Measurements from ENCODE around the gene KRT5.
A peak's percentile ranks its signal among the peaks of the same experiment; 100 is the strongest.

Gene KRT5

GRCh38 chr12:52543985-52544883 is 24.0 kb upstream of the KRT5 start:
- Mint-ChIP-seq H3K27me3 (peaks cover 9 to 21% of the 10 kb centered on the region in 2 donors), H3K36me3 (no peaks in the 10 kb centered on the region)

GRCh38 chr12:52542785-52543318 is 22.7 kb upstream of the KRT5 start:
- Mint-ChIP-seq H3K4me3 (no peak overlapping the region), H3K27me3 (peaks cover 11 to 17% of the 10 kb centered on the region in 2 donors), H3K9me3 (no peaks in the 10 kb centered on the region), H3K4me1 (no peaks in the 10 kb centered on the region), H3K36me3 (no peaks in the 10 kb centered on the region), H3K27ac (no peak overlapping the region)
- DNase-seq, result no peak
- no peak for ATAC-seq (replicated peaks)

More at GRCh38 chr12:52543985-52544883, 24.0 kb upstream of the KRT5 start:
- no peak overlapping the region for H3K27ac Mint-ChIP-seq
- no peaks in the 10 kb centered on the region for H3K9me3 Mint-ChIP-seq
- ATAC-seq (replicated peaks) (no peak), DNase-seq (no peak)
- H3K4me3 Mint-ChIP-seq, result no peak overlapping the region
- H3K4me1 Mint-ChIP-seq, result no peaks in the 10 kb centered on the region

- no peaks in the 10 kb centered on the region for H3K36me3 Mint-ChIP-seq
Measured at GRCh38 chr12:52542157-52542556, 22.0 kb upstream of the KRT5 start.

GRCh38 chr12:52541709-52542108 is 21.5 kb upstream of the KRT5 start:
- Mint-ChIP-seq H3K4me3 (no peak overlapping the region), H3K4me1 (no peaks in the 10 kb centered on the region), H3K27me3 (peaks cover 17 to 20% of the 10 kb centered on the region in 2 donors), H3K36me3 (no peaks in the 10 kb centered on the region), H3K9me3 (no peaks in the 10 kb centered on the region), H3K27ac (no peak overlapping the region)
- ATAC-seq (replicated peaks), result no peak
- DNase-seq, result no peak

More at GRCh38 chr12:52542157-52542556, 22.0 kb upstream of the KRT5 start:
- peaks cover 16 to 17% of the 10 kb centered on the region in 2 donors for H3K27me3 Mint-ChIP-seq
- H3K4me3 Mint-ChIP-seq, result no peak overlapping the region
- no peaks in the 10 kb centered on the region for H3K4me1 Mint-ChIP-seq
- DNase-seq (no peak), ATAC-seq (replicated peaks) (no peak)
- no peaks in the 10 kb centered on the region for H3K9me3 Mint-ChIP-seq
- no peak overlapping the region for H3K27ac Mint-ChIP-seq

DNA sequence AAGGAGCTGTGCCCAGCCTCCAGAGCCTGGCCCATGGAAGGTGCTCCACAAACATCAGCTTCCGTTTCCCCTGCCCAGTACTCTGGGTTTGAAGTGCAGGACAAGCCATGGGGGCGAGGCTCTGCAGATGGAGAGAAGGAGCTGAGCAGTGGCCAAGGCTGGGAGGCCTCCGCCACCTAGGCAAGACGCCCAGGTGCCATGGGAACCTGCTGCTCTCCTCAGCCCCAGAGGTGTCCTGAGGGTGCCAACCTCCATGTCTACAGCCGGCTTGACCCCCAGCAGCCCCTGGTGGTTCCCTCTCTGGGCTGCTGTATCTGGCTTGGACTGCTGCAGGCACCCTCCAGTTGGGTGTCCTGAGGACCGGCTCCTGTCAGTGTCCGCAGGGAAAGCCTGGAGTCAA is 20.3 kb upstream of the KRT5 start:
- Mint-ChIP-seq H3K27ac (no peak overlapping the region), H3K27me3 (peaks cover 13 to 20% of the 10 kb centered on the region in 2 donors), H3K36me3 (no peaks in the 10 kb centered on the region), H3K4me1 (no peaks in the 10 kb centered on the region), H3K9me3 (no peaks in the 10 kb centered on the region), H3K4me3 (no peak overlapping the region)
- DNase-seq, result no peak
- no peak for ATAC-seq (replicated peaks)

GRCh38 chr12:52539821-52540173 is 19.6 kb upstream of the KRT5 start:
- Mint-ChIP-seq H3K36me3 (no peaks in the 10 kb centered on the region), H3K27me3 (peaks cover 9 to 17% of the 10 kb centered on the region in 2 donors), H3K27ac (no peak overlapping the region), H3K4me3 (no peak overlapping the region), H3K9me3 (no peaks in the 10 kb centered on the region), H3K4me1 (no peaks in the 10 kb centered on the region)
- ATAC-seq (replicated peaks) (no peak), DNase-seq (no peak)

- ATAC-seq (replicated peaks), result no peak
- Mint-ChIP-seq H3K4me1 (no peaks in the 10 kb centered on the region), H3K36me3 (no peaks in the 10 kb centered on the region), H3K27me3 (peaks cover 9 to 15% of the 10 kb centered on the region in 2 donors), H3K4me3 (no peak overlapping the region), H3K9me3 (no peaks in the 10 kb centered on the region), H3K27ac (no peak overlapping the region)
- no peak for DNase-seq
Measured at GRCh38 chr12:52539083-52539820, 19.1 kb upstream of the KRT5 start.

DNA sequence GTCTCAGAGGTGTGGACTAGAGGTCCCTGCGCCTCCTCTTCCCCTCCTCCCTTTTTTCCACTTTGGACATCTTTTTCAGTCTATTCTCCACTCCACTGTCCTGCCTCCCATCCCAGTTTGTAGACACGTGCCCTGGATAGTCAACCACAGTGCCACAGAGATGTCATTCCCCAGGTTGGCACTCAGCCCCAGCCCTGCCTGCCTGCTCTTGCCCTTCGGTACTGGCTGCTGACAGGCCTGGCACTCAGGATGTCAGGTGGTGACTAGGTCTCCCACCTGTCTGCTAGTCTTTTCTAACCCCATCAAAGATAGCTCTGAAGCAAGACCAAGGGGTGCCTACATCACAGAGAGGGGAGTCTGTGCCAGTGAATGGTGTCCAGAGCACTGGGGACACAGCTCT is 16.9 kb upstream of the KRT5 start:
- Mint-ChIP-seq H3K9me3 (no peaks in the 10 kb centered on the region), H3K36me3 (no peaks in the 10 kb centered on the region), H3K27me3 (peaks cover 5 to 15% of the 10 kb centered on the region in 2 donors), H3K27ac (no peak overlapping the region), H3K4me3 (no peak overlapping the region), H3K4me1 (no peaks in the 10 kb centered on the region)
- no peak for ATAC-seq (replicated peaks)
- no peak for DNase-seq

DNA sequence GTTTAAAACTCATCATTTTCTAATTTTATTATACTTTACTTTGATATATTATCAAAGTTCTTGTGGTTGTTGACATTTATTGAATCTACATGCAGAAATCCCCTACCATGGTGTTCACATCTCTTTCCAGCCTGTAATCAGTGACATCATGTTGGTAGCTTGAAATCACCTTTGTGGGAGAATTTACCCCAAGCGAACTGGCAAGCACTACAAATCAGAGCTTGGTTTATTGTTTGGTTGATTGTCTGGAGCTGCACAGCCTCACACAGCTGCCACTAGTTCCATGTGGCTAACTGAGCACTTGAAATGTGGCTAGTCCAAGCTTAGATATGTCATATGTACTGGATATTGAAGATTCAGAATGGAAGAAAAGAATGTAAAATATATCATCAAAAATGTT is 15.4 kb upstream of the KRT5 start:
- Mint-ChIP-seq H3K27me3 (peaks cover 5 to 15% of the 10 kb centered on the region in 2 donors), H3K27ac (no peak overlapping the region), H3K4me1 (no peaks in the 10 kb centered on the region)

GRCh38 chr12:52534482-52534881 is 14.3 kb upstream of the KRT5 start:
- H3K4me3 Mint-ChIP-seq, result no peak overlapping the region
- H3K4me1 Mint-ChIP-seq, result no peaks in the 10 kb centered on the region
- no peak overlapping the region for H3K27ac Mint-ChIP-seq
- ATAC-seq (replicated peaks), result no peak
- no peaks in the 10 kb centered on the region for H3K36me3 Mint-ChIP-seq
- DNase-seq, result no peak
- peaks cover 0 to 13% of the 10 kb centered on the region in 2 donors for H3K27me3 Mint-ChIP-seq
- H3K9me3 Mint-ChIP-seq, result no peaks in the 10 kb centered on the region

More for the DNA sequence above, 15.4 kb upstream of the KRT5 start:
- no peak for ATAC-seq (replicated peaks)
- no peak overlapping the region for H3K4me3 Mint-ChIP-seq
- H3K9me3 Mint-ChIP-seq, result no peaks in the 10 kb centered on the region
- no peaks in the 10 kb centered on the region for H3K36me3 Mint-ChIP-seq
- DNase-seq, result no peak

- no peaks in the 10 kb centered on the region for H3K36me3 Mint-ChIP-seq
- ATAC-seq (replicated peaks) (no peak), DNase-seq (no peak)
- H3K9me3 Mint-ChIP-seq, result no peaks in the 10 kb centered on the region
- H3K4me3 Mint-ChIP-seq, result no peak overlapping the region
- no peak overlapping the region for H3K27ac Mint-ChIP-seq
- no peaks in the 10 kb centered on the region for H3K4me1 Mint-ChIP-seq
- peaks cover 0 to 9% of the 10 kb centered on the region in 2 donors for H3K27me3 Mint-ChIP-seq
Measured at GRCh38 chr12:52533686-52534470, 13.7 kb upstream of the KRT5 start.

- no peaks in the 10 kb centered on the region for H3K4me1 Mint-ChIP-seq
- no peaks in the 10 kb centered on the region for H3K36me3 Mint-ChIP-seq
- ATAC-seq (replicated peaks) (no peak), DNase-seq (no peak)
- H3K27ac Mint-ChIP-seq, result no peak overlapping the region
- peaks cover 0 to 9% of the 10 kb centered on the region in 2 donors for H3K27me3 Mint-ChIP-seq
- H3K9me3 Mint-ChIP-seq, result no peaks in the 10 kb centered on the region
- no peak overlapping the region for H3K4me3 Mint-ChIP-seq
Measured at GRCh38 chr12:52532636-52533035, 12.4 kb upstream of the KRT5 start.

DNA sequence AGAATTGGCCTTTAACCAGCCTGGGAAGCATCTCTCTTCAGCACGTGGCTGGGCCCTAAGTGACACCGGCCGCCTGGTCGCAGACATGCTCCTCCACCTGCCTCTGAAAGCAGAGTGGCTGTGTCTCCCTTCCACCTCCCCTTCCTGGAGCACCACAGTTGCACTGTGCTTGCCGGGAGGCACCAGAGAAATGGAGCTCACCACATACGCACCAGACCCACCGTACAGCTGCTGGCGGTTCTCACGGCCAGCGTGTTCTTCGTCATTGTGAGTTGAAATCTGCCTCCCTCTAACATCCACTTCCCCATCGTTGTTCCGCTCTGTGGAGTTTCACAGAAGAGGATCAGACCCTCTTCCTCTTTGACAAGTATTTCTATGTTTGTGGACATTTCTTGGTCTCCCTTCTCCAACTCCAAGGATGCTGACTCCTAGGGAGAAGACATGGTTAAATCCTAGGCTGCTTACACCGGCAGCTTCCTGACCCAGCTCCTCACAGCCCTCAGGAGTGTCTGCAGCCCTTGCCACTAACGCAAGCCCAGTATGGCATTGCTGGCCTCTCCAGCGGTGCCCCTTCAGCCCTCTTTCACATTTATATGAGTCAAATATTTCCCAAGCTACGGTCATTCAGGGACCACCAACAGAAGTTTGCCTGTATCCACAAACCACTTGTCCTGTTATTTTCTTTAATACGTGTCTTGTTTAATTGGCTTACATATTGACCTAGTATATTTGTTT is 11.5 kb upstream of the KRT5 start:
- H3K27me3 Mint-ChIP-seq, result no peaks in the 10 kb centered on the region
- no peaks in the 10 kb centered on the region for H3K9me3 Mint-ChIP-seq
- no peak overlapping the region for H3K27ac Mint-ChIP-seq
- no peaks in the 10 kb centered on the region for H3K4me1 Mint-ChIP-seq
- H3K36me3 Mint-ChIP-seq, result no peaks in the 10 kb centered on the region
- peak in 1 of 2 donors; percentile 48 for ATAC-seq (replicated peaks)
- no peak overlapping the region for H3K4me3 Mint-ChIP-seq
- no peak for DNase-seq
